ENCODE results near the gene ASAP2. TPM values are rescaled to one million over a fixed set of nuclear protein-coding genes. Genes with fewer than 3 reads are reported as not detected.

The ASAP2 gene
- total and polyA plus RNA-seq, 8 donors = 21.1 to 41.8 (median 35.1) TPM

DNA sequence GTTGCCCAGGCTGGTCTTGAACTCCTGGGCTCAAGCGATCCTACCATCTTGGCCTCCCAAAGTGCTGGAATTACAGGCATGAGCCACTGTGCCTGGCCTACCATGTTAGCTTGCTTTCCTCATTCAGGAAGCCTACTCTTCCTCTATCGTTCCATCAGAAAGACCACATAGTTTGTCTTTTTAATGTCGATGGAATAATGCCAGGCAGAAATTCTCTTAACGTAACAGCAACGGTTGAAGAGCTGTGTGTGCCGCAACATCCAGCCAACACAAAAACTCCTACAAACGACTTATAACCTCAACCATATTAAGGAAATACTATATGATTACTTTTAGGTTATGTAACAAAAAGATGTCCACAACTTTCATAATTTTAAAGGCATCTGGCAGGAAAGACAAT lies 206.2 kb downstream of the ASAP2 start:
- DNase-seq = no peak
- no peak for ATAC-seq
- Histone ChIP-seq H3K9me3 (no peaks in the 10 kb centered on the region), H3K27ac (no peak overlapping the region), H3K27me3 (no peaks in the 10 kb centered on the region), H3K36me3 (peaks cover 0 to 75% of the 10 kb centered on the region in 2 donors), H3K4me1 (no peaks in the 10 kb centered on the region), H3K4me3 (no peak overlapping the region)
- intact Hi-C loops (cut with DNase I) = no loop called here
- TF ChIP-seq, protein P1, sequence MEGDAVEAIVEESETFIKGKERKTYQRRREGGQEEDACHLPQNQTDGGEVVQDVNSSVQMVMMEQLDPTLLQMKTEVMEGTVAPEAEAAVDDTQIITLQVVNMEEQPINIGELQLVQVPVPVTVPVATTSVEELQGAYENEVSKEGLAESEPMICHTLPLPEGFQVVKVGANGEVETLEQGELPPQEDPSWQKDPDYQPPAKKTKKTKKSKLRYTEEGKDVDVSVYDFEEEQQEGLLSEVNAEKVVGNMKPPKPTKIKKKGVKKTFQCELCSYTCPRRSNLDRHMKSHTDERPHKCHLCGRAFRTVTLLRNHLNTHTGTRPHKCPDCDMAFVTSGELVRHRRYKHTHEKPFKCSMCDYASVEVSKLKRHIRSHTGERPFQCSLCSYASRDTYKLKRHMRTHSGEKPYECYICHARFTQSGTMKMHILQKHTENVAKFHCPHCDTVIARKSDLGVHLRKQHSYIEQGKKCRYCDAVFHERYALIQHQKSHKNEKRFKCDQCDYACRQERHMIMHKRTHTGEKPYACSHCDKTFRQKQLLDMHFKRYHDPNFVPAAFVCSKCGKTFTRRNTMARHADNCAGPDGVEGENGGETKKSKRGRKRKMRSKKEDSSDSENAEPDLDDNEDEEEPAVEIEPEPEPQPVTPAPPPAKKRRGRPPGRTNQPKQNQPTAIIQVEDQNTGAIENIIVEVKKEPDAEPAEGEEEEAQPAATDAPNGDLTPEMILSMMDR (IDR thresholded peaks at IDR 0.05) = no peak

DNA sequence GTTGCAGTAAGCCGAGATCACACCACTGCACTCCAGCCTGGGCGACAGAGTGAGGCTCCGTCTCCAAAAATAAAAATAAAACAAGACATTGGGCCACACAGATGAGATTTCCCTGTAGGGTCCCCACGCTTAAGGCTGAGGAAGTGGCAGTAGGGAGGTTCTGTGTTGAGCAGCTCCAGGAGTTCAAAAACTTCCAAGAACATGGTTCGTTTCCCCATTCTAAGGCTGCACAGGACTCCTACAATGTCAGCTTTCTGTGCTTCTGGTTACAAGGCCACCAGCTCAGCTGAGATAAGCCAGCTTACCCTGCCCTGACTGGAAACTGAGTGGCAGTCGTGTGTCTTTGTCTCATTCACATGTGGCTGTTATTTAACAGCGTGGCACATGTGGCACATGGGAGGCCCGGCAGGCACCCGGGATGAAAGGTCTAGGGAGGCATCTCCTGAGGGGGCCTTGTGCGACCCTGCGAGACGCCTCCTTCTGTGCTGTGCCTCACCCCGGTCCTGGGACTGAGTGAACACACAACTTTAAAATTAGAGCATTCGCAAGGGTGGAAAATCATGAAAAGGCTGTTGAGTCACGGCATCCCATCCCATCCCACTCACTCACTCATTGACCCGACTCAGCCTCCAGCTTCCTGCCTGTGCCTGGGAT lies 209.0 kb downstream of the ASAP2 start:
- ATAC-seq (no peak), DNase-seq (no peak)
- no peak overlapping the region for H3K4me3 ChIP-seq
- H3K9me3 ChIP-seq = no peaks in the 10 kb centered on the region
- H3K4me1 ChIP-seq = no peaks in the 10 kb centered on the region
- no peaks in the 10 kb centered on the region for H3K27me3 ChIP-seq
- no peak overlapping the region for H3K27ac ChIP-seq
- intact Hi-C loops (cut with DNase I) = no loop called here
- peaks cover 0 to 47% of the 10 kb centered on the region in 2 donors for H3K36me3 ChIP-seq
- TF ChIP-seq, protein P1 (IDR thresholded peaks at IDR 0.05) = no peak

DNA sequence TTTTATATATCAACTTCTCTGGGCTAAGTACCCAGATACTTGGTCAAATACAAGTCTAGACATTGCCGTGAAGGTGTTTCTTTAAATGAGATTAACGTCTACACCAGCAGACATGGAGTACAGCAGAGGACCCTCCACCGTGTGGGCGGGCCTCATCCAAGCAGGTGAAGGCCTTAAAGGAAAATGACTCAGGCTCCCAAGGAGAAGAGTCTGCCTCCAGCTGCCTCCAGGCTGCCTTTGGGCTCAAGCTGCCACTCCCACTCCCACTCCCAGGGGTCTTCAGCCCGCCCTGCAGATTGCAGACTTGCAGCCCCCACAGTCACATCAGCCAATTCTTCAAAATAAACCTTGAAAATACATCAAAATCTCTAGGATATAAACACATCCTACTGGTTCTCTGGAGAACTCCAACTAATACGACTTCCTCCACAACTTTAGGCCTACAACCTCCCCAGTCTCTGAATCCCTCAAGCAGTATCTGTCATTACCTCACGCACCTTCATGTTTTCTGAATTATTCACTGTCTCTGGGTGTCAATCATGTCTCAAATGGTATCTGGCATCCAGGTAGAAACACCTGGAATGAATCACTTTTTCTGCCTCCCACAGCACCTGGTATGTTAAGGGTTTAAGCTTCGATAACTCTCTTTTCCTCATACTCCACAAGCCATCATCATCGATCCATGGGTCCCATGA lies 209.8 kb downstream of the ASAP2 start:
- Histone ChIP-seq H3K4me1 (peaks cover 0 to 1% of the 10 kb centered on the region in 2 donors), H3K9me3 (no peaks in the 10 kb centered on the region), H3K27me3 (no peaks in the 10 kb centered on the region), H3K27ac (no peak overlapping the region), H3K36me3 (peaks cover 0 to 39% of the 10 kb centered on the region in 2 donors), H3K4me3 (no peak overlapping the region)
- no peak for ATAC-seq
- DNase-seq = no peak
- TF ChIP-seq, protein P1 (IDR thresholded peaks at IDR 0.05) = no peak
- intact Hi-C loops (cut with DNase I) = no loop called here

DNA sequence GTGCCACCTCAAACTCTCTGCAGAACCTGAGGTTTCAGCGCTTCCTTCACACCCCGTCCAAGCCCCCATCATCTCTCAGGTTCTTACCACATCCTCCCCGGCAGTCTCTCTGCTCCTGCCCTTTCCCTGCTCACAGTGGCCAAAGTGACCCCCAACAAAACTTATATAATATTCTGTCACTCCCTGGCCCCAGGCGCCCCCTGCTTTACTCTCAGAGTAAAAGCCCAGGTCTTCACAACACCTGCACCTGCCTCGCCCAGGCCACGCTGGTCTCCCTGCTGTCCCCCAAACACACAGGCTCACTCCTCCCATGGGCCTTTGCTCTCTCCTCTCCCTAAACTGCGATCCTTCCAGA lies 210.3 kb downstream of the ASAP2 start:
- Histone ChIP-seq H3K36me3 (peaks cover 0 to 34% of the 10 kb centered on the region in 2 donors), H3K27me3 (no peaks in the 10 kb centered on the region), H3K9me3 (no peaks in the 10 kb centered on the region), H3K4me3 (no peak overlapping the region), H3K27ac (no peak overlapping the region), H3K4me1 (peaks cover under 1 to 7% of the 10 kb centered on the region in 2 donors)
- ATAC-seq (no peak), DNase-seq (no peak)
- intact Hi-C loops (cut with DNase I) = no loop called here
- TF ChIP-seq, protein P1 (IDR thresholded peaks at IDR 0.05) = no peak

DNA sequence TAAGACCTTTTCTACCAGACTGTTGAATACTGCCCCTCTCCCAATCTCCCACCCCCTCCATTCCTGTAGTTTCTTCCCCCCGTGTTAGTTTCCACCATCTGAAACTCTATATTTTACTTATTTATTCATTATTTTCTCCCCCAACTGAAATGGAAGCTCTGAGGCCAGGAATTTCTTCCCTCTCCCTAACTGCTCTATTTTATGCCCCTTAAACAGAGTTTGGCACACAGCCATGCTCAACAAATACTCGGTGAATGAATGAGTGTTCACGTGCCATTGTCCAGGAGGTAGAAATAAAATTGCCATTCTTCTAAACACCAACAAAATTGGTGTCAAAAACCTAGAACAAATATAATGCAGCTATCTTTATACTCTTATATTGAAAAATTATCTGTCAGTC lies 211.1 kb downstream of the ASAP2 start:
- DNase-seq (peak in 1 of 4 donors; percentile 21), ATAC-seq (no peak)
- H3K4me3 ChIP-seq = no peak overlapping the region
- intact Hi-C loops (cut with DNase I) = no loop called here
- no peaks in the 10 kb centered on the region for H3K9me3 ChIP-seq
- TF ChIP-seq, protein P1 (IDR thresholded peaks at IDR 0.05) = no peak
- H3K36me3 ChIP-seq = peaks cover 0 to 28% of the 10 kb centered on the region in 2 donors
- H3K27me3 ChIP-seq = no peaks in the 10 kb centered on the region
- no peak overlapping the region for H3K27ac ChIP-seq
- H3K4me1 ChIP-seq = peaks cover 5 to 15% of the 10 kb centered on the region in 2 donors

Data from left lung (tissue), 10 donors.